Stimulated activated CD8-positive, alpha-beta memory T cell treated with anti-CD3 and anti-CD28 coated beads, Interleukin-7, amount 100 ng/mL, for 1 hour (primary cell): ENCODE results near the gene CILP2.

Experiments used
- DNase-seq, 2 donors: peaks; one replicate each; pipeline ENCODE4 v3.0.0-alpha.2; 2020; ENCODE audit warnings: low read depth in 2 of 2

The CILP2 gene, protein sequence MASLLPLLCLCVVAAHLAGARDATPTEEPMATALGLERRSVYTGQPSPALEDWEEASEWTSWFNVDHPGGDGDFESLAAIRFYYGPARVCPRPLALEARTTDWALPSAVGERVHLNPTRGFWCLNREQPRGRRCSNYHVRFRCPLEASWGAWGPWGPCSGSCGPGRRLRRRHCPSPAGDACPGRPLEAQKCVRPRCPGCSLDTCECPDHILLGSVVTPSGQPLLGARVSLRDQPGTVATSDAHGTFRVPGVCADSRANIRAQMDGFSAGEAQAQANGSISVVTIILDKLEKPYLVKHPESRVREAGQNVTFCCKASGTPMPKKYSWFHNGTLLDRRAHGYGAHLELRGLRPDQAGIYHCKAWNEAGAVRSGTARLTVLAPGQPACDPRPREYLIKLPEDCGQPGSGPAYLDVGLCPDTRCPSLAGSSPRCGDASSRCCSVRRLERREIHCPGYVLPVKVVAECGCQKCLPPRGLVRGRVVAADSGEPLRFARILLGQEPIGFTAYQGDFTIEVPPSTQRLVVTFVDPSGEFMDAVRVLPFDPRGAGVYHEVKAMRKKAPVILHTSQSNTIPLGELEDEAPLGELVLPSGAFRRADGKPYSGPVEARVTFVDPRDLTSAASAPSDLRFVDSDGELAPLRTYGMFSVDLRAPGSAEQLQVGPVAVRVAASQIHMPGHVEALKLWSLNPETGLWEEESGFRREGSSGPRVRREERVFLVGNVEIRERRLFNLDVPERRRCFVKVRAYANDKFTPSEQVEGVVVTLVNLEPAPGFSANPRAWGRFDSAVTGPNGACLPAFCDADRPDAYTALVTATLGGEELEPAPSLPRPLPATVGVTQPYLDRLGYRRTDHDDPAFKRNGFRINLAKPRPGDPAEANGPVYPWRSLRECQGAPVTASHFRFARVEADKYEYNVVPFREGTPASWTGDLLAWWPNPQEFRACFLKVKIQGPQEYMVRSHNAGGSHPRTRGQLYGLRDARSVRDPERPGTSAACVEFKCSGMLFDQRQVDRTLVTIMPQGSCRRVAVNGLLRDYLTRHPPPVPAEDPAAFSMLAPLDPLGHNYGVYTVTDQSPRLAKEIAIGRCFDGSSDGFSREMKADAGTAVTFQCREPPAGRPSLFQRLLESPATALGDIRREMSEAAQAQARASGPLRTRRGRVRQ

DNA sequence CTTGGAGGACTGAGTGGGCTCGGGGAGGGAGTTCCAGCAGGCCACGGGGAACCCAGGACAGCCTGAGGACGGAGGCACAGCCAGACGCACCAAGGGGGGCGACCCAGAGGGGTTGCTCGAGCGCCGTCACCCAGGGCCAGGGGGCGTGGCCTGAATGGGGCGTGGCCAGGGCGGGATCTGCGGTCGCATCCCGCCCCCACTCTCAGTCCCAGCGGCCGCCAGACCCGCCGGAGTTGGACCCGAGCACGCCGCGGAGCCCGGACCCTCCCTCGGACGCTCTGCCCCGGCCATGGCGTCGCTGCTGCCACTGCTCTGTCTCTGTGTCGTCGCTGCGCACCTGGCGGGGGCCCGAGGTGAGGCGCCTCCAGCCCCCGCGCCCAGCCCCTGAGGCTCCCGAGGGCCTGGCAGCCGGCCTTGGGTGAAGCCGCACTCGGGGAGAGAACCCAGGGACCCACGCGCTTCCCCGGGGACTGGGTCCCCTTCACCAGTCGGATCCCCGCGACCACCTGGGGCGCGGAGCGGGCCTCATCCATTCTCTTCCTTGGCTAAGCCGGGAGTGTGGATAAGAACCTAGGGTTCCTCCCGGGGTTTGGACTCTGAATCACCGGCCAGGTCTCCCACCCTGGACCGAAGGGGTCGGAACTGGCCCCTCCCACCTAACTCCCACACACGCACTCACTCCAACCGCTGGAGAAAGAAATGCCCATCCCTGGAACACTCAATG, at the start of gene CILP2:
Gene CILP2, plus strand, starts transcription at position 205 of the 724 bp plus-strand sequence. Its CDS starts 85 bp downstream, at position 290.
- no peak for DNase-seq

DNA sequence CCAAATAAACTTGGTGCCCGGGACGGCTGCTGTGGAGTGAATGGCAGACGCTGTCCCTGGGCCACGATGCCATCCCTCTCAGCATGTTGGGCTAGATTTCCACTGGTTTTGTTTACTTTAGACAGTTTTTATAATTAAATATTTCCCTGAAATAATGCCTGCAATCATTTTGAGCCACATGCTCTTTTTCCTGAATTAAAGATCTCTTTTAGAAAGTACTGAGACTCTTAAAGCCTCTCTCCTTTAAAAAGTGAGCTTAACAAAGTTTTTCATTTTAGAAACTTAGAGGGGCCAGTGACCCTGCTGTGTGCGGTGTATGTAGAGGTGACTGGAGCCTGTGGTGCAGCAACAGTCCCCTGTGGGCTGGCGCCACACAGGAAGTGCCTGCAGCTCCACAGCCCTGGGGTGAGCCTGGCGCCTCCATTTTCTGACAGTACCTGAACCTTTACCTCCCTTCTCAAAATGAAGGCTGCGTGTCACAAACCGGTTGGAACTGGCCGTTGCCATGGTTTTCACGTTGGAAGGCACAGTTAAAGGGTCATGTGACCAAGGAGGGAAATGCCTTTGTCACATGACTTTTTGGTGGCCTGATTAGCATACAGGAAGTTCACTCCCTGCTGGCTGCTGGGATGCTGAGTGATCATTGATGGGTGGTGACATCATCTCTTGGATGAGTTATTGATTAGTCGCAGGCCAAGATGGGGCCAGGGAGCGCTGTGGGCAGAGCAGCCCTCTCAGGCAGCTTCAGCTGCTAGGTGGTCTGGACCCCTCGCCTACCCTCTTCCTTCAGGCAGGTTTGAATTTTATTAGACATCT, 49.0 kb upstream of the CILP2 start:
- DNase-seq = peak; percentile 64 to 69

DNA sequence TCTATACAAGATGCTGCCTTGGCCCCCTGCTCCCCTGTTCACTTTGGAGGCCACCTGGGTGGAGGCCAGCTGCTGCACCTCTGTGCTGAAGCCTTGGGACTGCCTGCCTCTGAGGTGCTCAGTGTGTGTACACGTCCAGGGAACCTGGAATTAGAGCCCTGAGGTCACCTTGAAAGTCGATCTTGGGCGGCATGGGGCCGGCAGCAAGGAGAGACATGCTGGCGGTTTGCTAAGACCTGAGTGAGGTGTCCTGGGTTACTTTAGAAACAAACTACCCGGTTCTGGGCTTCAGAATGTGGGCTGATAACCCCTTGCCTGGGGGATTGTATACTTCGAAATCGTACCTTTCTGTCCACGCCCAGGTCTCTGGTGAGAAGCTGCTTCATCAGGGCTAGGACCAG, 48.3 kb upstream of the CILP2 start:
- DNase-seq = no peak

DNA sequence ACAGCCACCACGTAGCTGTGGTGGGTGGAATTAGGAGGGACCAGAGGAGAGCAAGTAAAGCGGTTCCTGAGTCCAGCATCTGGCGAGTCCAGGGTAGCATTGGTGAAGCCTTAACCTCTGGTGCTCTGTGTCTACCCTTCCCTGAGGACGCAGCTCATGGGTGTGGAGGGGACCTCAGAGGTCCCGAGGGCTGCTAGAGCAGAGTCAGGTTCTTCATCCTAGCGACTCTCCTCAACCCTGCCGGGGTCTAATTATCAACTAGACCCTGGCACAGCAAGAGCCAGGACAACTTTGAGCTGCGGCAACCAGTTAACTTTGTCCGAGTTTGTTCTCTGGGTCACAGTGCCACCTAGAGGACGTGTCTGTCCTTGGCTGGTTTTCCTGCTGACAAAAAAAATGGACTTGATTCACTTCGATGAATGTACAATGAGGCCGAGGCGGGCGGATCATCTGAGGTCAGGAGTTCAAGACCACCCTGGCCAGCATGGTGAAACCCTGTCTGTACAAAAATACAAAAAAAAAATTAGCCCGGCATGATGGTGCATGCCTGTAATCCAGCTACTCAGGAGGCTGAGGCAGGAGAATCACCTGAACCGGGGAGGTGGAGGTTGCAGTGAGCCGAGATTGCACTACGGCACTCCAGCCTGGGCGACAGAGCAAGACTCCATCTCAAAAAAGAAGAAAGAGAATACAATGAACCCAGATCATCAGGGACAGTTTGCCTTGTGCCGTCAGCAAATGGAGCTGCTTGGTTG, 47.7 kb upstream of the CILP2 start:
- DNase-seq = peak; percentile 66 to 70

DNA sequence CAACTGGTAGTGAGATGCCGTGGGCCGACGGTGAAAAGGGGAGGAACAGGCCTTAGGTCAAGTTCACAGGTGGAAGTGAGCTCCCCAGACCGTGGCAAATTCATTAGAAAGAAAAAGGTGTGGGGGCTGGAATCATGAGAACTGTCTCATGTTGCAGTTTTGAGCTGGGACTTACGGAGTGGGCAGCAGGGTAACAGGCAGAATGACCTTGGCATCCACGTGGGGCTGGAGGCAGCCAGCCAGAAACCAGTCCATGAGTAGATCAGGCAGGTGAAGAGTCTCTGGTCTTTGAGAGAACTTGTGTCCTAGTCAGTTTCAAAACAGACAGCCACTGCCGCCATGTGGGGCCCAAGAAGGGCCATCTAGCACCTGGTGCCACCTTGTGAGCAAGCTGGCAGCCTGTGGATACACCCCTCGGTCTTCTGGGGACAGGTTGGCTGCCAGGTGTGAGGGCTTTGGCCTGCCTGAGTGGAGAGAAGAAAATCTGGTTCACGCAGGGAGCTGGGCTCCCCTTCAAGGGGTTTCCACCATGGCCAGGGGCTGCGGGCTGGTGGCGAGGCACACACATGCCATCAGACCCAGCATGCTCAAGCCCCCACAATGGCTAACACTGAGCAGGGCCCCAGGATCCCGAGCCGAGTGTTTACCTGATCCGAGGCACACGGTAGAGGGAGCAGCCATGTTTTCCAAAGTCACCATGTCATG, 46.6 kb upstream of the CILP2 start:
- DNase-seq = no peak

DNA sequence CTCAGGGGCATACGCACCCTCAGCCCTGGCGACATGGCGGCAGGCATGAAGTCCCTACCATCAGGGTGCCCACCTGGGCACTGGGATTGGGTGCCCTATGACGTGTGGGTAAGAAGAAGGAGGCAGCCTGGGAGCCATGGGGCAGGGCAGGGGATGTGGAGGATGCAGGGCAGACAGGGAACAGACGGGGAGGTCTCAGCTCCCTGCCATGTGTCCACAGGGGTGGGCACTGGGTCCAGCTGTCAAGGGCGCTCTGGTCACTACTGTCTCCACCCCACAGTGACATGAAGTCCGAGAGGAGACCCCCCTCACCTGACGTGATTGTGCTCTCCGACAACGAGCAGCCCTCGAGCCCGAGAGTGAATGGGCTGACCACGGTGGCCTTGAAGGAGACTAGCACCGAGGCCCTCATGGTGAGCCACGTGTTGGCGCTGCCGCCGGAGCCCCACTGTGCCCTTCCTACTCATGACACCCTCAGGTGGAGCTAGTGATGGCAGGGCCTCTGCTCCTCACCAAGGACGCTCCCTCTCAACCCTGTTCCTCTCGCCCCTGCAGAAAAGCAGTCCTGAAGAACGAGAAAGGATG, 45.9 kb upstream of the CILP2 start:
- no peak for DNase-seq

DNA sequence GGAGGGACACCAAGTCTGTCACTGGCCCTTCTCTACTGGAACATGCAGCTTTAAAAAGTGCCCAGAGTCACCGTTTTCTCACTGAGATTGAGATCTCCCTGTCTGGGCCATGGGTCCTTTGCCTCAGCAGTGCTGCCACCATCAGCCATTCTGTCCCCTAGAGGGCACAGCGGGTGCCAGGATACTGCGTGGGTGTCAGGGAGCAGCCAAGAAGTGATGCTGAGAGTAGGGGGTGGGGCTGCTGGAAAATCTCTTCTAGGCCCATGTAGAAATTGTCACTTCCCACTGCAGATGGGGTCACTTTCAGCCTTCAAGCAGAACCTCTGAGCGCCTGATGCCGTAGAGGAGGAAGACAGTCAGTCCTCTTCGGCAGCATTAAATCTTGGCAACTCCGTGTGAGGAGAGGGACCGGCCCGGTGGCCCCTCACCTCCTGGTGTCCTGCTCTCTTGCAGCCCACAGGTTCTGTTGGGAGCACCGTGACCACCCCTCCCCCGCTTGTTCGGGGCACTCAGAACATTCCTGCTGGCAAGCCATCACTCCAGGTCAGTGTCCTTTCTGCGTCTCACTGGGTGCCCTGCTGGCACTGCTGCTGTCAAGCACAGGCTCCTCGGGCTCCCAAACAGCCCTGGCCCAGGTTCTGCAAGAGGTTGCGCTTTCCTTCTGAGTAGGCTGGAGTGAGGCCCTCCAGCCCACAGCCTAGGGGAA, 44.1 kb upstream of the CILP2 start:
- no peak for DNase-seq

DNA sequence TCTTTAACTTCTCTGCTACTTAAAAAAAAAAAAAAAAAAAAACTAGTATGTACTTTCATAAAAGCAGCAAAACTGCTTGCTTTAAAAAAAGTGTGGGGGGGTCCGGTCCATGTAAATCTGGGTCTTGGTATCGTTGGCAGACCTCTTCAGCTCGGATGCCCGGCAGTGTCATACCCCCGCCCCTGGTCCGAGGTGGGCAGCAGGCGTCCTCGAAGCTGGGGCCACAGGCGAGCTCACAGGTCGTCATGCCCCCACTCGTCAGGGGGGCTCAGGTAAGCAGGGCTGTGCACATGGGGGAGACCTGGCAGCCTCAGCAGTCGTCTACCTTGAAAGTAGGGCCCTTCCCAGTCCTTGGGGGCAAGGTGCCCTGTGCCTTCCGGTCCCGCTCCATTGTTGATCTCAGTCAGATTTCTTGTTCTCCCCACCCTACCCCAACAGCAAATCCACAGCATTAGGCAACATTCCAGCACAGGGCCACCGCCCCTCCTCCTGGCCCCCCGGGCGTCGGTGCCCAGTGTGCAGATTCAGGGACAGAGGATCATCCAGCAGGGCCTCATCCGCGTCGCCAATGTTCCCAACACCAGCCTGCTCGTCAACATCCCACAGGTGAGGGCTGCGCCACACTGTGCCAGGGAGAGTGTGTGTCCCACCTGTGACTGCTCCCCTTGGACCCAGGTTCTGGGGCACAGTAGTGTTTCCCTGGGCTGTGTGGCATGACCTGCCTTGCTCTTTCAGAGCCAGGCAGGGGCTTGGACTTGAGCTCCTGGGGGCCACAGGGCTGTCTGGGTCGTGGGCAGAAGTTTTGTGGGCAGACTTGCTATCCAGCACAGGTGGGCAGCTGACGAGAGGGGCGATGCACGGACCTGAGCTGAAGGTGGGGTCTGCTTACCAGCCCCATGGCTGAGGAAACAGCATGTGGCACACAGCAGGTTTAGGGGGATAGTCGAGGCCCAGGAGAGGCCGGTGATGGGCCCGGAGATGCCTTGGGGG, 42.2 kb upstream of the CILP2 start:
- DNase-seq = no peak

DNA sequence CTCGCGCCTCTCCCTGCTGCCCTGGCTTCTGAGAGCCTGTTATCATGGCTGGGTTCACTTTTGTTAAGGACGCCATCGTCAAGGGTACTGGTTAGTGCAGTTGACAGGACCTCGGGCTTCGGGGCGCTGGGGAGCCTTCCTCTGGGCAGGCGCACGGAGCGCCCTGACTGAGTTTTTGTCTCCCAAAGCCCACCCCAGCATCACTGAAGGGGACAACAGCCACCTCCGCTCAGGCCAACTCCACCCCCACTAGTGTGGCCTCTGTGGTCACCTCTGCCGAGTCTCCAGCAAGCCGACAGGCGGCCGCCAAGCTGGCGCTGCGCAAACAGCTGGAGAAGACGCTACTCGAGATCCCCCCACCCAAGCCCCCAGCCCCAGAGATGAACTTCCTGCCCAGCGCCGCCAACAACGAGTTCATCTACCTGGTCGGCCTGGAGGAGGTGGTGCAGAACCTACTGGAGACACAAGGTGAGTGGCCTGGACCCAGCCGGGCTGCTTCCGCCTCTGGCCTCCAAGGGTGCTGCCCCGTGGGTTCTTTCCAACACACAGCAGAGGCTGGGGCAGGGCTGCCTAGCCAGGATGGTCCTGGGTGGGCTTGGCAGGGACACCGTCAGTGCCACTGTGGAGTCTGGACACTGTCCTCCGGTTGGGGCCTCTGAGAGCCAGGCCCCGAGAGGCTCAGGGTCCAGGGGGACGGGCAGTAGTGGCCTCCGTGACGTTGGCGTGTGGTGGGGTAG, 39.6 kb upstream of the CILP2 start:
- no peak for DNase-seq

DNA sequence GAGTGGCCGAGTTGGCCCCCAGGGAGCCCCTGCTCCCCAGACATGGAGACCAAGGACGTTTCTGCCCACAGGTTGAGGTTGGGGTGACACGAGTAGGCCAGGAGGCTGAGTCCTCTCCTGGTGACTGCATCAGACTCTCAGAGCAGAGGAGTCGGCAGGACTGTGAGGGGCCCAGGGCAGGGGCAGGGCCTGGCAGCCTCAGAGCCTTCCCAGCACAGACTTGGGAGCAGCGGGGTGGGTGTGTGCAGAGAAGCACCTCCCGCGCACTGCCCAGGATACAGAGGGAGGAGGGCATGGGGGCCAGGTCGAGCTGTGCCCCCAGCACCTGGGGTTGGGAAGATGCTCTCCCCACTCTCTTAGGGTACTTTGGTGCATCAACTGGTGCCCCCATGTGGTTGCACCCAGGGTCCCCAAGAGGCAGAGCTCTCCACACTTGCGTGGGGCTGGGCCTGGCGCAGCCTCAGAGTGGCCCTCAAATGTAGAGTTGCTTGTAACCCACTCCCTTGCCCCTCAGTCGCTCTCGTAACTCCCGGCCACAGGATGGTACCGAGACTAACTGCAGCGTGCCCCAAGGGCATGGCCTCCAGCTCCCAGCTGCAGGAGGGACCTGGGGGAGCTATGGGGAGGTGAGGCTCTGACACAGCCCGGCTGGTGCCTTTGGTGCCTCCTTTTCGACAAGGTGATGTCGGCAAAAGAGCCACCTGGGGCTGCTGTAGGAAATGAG, 38.6 kb upstream of the CILP2 start:
- no peak for DNase-seq

DNA sequence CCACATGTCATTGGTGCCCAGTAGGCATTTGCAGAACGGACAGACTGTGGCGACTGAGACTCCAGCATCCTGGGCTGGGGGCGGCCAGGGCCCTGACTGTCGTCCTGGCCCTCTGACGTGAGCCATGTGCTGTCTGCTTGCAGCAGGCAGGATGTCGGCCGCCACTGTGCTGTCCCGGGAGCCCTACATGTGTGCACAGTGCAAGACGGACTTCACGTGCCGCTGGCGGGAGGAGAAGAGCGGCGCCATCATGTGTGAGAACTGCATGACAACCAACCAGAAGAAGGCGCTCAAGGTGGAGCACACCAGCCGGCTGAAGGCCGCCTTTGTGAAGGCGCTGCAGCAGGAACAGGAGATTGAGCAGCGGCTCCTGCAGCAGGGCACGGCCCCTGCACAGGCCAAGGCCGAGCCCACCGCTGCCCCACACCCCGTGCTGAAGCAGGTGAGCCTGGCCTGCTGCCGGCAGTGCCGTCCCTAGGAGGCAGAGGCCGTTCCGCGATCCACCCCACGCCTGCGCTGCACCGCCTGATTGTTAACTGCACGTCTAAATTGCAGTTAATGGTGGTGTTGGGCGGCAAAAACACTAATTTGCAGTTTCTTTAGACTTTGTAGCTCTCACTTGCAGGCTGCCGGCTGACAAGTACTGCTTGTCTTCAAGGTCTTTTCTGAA, 37.0 kb upstream of the CILP2 start:
- DNase-seq = no peak

DNA sequence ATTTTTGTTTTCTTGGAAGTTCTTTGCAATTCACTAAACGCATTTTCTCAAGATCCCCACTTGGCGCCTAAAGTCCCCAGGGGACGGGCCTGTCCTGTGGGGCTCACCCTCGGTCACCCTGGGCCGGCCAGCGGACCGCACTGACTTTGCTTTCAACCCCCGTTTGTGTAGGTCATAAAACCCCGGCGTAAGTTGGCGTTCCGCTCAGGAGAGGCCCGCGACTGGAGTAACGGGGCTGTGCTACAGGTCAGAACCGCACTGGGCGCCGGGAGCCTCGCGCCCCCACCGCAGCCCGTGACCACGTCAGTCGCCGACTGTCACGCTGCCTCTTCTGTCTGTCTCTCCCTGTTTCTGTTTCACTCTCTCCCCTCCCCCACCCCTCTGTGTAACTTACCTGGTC, 36.3 kb upstream of the CILP2 start:
- no peak for DNase-seq

DNA sequence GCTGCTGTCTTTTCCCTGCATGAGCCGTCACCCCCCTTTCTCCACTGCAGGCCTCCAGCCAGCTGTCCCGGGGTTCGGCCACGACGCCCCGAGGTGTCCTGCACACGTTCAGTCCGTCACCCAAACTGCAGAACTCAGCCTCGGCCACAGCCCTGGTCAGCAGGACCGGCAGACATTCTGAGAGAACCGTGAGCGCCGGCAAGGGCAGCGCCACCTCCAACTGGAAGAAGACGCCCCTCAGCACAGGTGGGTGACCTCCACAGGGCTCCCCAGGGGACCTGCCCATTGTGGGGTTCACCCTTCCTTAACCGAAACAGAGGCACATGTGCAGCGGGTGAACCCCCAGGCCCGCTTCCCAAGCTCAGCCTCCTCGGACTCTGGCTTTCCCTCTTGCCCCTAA, 35.8 kb upstream of the CILP2 start:
- no peak for DNase-seq

DNA sequence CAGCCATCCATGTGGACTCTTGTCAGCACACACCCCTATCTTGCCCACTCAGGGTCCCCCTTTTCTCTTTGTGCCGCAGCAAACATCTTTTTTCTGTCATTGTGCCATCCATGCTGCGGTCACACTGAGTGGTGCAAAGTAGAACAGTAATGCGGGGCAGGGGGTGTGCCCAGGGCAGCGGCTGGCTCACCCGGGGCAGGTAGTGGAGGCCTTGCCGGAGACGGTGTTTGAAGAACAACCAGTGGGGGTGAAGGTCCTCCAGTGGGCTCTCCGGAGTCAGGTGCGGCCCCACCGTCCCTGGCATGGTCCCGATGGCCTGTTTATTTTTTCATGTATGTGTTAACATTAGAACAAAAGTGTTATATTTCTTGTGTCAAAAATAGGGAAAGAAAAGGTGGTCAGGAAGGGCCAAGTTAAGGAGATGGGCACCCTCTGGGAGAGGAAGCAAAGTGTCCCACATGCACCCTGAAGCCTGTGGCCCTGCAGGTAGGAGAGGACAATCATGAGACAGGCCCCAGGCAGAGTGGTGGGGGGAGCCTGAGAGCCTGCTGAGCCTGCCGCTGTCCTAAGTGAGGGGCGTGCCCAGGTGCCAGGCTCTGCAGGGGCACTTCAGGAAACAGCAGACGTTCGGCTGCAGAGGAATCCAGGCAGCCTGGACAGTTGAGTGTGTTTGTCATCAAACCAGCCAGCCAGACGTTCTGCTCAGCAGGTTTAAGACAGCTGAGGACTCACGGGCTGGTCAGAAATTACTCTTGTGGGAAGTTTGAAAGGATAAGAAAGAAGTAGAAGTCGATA, 35.1 kb upstream of the CILP2 start:
- no peak for DNase-seq
